Fibroblast of the aortic adventitia (primary cell): ENCODE measurements around the gene PMEPA1. TPM values are rescaled to one million over a fixed set of nuclear protein-coding genes. Genes with fewer than 3 reads are reported as not detected.

ENCODE experiments used
- DNase-seq: peaks from one replicate; pipeline ENCODE4 v3.0.0-alpha.2; 2010; ENCODE audit warnings: low read depth
- H3K4me3 ChIP-seq: 2 replicates; pipeline ENCODE4 v1.5.1; 2011; ENCODE audit warnings: low read depth, mild to moderate bottlenecking, control low read depth, low read length, moderate library complexity
- total RNA-seq: library from RNA; depleted of rRNA; stranded (reverse); fragments of >200 nt; gene quantifications from 2 replicates; pipeline ENCODE4 v1.2.3, GENCODE V29; 2012; ENCODE audit warnings: low replicate concordance
- TF ChIP-seq, protein P1 (sequence below): IDR thresholded peaks from 2 replicates; pipeline ENCODE4 v1.5.1; 2011; ENCODE audit warnings: mild to moderate bottlenecking, low read length, control low read depth, inconsistent platforms; ENCODE audit not compliant: insufficient read depth

The PMEPA1 gene
- total RNA-seq, 1 donor, result 1.4 TPM

- TF ChIP-seq, protein P1, sequence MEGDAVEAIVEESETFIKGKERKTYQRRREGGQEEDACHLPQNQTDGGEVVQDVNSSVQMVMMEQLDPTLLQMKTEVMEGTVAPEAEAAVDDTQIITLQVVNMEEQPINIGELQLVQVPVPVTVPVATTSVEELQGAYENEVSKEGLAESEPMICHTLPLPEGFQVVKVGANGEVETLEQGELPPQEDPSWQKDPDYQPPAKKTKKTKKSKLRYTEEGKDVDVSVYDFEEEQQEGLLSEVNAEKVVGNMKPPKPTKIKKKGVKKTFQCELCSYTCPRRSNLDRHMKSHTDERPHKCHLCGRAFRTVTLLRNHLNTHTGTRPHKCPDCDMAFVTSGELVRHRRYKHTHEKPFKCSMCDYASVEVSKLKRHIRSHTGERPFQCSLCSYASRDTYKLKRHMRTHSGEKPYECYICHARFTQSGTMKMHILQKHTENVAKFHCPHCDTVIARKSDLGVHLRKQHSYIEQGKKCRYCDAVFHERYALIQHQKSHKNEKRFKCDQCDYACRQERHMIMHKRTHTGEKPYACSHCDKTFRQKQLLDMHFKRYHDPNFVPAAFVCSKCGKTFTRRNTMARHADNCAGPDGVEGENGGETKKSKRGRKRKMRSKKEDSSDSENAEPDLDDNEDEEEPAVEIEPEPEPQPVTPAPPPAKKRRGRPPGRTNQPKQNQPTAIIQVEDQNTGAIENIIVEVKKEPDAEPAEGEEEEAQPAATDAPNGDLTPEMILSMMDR, result no peak
- no peak overlapping the region for H3K4me3 ChIP-seq
- DNase-seq, result no peak
These were observed 47.9 kb downstream of the PMEPA1 start for GRCh38 chr20:57661746-57662455.

DNA sequence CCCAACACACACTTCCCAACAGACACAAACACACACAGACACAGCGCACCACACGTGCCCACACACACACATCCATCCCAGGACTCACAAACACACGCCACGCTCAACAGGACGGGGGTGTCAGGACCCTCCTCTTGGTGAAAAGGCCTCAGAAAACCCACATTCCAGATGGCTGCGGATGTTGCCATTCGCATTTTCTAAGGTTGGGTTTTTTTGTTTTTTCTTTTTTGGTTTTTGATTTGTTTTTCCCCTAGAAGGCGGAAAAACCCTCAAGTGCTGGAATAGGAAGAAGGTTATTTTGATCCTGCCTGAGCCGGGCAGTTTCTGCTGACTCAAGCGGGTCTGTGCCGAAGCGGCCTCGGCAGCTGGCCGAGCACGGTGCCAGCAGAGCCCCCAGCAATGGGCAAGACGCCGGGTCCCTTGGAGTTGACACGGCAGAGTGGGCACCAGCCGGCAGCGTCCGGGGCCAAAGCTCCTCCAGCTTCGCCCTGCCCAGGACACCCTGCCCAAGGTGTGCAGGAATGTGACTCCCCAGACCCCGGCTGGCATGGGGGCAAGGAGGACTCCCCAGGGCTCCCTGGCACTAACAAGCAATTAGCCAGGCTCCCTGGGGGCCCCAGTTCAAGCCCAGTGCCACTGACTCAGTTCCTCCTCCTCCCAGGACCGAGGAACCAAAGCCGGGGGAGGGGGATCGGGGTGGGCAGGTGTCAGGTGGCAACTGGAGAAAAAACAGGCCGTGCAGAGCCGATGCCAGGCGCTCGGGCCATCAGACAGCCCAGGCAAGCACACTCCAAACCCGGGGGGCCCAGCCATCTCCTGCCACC is 48.7 kb downstream of the PMEPA1 start:
- no peak overlapping the region for H3K4me3 ChIP-seq
- DNase-seq, result no peak
- TF ChIP-seq, protein P1, result no peak

DNA sequence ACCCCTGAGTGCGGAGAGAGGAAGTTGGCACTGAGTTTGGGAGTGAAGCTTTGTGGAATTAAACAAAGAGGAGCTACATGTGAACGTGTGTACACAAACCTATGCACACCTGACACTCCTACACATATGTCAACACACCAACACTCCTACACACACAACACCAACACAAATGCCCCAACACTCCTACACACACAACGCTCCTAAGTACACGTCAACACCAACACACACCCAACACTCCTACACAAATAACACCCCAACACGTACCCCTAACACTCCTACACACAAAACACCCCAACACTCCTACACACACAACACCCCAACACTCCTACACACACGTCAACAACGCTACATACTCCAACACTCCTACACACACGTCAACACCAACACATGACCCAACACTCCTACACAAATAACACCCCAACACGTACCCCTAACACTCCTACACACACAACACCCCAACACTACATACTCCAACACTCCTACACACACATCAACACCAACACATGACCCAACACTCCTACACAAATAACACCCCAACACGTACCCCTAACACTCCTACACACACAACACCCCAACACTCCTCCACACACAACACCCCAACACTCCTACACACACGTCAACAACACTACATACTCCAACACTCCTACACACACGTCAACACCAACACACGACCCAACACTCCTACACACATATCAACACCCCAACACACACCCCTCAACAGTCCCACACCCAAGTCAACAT is 49.5 kb downstream of the PMEPA1 start:
- no peak for DNase-seq
- TF ChIP-seq, protein P1, result no peak
- no peak overlapping the region for H3K4me3 ChIP-seq

DNA sequence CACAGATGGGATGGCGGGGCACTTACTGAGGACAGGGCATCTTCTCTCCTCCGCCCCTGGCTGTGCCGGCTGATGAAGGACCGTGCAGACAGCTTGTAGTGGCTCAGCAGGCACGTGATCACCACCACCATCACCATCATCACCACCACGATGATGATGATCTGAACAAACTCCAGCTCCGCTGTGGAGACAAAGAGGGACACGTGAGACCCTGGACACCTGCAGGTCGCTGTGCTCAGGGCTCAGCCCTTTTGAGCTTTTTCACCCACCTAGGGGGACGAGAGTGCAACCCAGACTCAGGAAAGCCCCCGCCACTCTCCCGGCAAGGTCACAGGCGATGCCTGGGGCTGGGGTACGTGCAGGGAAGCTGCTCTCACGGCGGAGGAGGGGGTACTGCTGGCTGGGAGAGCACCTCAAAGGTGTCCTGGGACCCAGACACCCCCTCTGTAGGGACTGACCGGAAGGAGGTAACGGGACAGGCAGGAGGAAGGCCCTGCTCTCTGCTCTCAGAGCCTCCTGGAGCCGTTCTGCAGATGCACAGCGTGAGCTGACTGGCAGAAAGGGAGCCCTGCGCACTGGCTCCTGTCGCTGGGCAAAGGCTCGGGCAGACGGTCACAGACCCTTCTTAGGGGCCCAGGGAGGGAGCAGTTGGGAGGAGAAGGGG is 50.2 kb downstream of the PMEPA1 start:
- H3K4me3 ChIP-seq, result no peak overlapping the region
- no peak for DNase-seq
- TF ChIP-seq, protein P1, result no peak

GRCh38 chr20:57658833-57659516 is 50.8 kb downstream of the PMEPA1 start:
- DNase-seq, result no peak
- TF ChIP-seq, protein P1, result no peak
- no peak overlapping the region for H3K4me3 ChIP-seq

DNA sequence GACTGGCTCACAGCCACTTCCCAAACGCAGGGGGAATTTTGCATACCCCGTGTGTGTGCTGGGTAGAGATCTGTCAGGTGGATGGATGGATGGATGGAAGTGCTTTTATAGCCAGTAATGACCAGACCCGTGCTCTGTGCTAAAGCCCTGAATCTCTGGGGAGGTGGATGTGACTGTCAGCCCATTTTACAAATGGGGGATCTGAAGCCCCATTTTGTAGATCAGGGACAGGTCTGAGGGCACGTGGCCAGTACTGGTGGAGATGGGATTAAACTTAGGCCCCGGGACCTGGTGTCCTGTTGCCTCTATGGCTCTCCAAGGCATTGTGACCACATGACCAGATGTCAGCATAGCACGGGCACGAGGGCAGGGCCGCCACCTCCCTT is 51.4 kb downstream of the PMEPA1 start:
- no peak for DNase-seq
- TF ChIP-seq, protein P1, result no peak
- H3K4me3 ChIP-seq, result no peak overlapping the region
